SIG-M5 treated with dmso at 0.1 percent for 504 hours (cell line): ENCODE data around the gene SUGP2.
A peak's percentile ranks its signal among the peaks of the same experiment; 100 is the strongest.
"Not testable (repeated sequence)": the region's sequence is repeated elsewhere in the genome, so short reads cannot be mapped to it uniquely, and the experiment has no call there.

ENCODE experiments used
- DNase-seq: peaks from one replicate; lab custom pipeline; 2025; ENCODE audit not compliant: unreplicated experiment; lab: John Stamatoyannopoulos, UW

Gene SUGP2

DNA sequence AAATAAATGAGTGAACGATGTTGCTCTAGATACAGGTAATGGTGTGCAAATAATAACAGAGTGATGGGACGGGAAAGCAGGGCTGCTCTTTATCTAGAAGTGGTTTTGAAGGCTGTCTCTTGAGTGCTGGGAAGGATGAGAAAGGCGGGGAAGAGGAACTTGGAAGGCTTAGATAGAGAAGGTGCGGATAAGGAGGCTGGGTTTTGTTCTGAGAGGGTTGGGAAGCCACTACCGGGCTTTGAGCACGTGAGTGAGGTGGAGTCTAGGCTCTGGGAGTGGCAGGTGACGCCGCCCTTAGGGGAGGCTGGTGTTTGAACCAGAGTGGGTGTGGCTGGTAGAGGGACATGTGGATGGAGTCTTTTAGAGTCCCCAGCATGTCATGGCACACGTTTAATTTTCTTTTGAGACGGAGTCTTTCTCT lies 897 bp upstream of the SUGP2 start:
- DNase-seq, result peak; percentile 96

DNA sequence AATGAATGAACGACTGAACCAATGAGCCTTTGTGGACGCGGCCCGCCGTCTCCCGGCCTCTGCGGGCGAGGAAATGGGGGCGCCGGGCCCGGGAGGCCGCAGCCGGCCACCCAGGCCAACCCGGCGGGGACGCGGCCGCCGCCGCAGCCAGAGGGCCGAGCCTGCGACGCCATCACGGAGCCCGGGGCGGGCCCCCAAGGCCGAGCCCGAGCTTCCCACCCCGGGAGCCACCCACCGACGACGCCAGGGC lies 216 bp downstream of the SUGP2 start:
- no peak for DNase-seq

DNA sequence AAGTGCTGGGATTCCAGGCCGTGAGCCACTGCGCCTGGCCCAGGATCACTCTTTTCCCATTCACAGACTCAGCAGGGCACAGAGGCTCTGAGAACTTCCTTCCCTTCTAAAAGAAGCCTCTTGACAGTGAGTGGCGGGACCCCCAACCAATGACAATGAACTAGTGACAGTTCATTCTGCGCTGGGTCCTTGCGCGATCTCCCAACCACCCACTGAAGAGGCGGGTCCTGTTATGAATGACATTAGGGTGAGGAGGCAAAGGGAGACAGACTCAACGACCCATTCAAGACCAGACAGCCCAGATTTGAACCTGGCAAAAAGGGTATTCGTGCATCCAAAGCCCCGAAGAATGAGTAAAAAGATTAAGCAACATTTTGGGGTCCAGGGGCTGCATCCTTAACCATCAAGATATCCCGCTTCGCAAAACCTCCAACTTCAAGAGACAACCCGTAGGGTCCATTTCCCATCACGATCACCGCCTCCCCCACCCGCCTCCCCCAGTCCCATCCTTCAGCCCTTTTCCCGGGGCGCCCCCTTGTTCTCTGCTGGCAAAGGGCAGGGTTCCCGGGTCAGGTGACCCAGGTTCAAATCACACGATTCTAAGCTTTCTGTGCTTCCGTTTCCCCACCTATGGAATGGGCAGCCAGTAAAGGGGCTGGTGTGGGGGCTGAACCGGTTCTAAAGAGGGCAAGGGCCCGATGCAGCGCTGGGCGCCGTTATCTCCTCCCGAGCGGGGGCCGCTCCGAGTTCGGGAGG lies 719 bp downstream of the SUGP2 start:
- peak; percentile 91 for DNase-seq

DNA sequence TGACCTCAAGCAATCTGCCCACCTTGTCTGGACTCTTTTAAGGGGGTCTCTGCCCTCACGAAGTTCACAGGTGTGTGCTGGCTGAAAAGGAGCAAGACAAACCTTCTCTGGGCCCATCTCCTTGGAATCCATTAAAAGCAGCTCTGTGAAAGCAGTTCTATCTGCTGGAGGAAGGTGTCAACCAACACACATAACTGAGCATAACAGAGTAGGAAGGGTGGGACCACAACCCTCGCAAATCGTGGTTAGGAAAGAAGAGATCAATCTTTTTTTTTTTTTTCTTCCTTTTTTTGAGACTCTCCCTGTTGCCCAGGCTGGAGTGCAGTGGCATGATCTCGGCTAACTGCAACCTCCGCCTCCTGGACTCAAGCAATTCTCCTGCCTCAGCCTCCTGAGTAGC lies 1.4 kb downstream of the SUGP2 start:
- no peak for DNase-seq

DNA sequence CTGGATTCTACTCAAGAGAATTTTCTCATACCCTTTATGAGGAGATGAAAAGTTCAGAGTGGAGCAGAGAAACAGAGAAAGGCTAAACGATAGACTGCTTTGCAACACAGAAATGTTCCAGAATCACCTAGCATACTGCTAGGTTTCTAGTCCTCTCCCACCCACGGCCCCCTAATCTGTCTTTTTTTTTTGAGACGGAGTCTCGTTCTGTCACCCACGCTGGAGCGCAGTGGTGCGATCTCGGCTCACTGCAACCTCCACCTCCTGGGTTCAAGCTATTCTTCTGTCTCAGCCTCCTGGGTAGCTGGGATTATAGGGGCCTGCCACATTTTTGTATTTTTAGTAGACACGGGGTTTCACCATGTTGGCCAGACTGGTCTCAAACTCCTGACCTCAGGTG lies 4.8 kb downstream of the SUGP2 start:
- DNase-seq, result no peak

DNA sequence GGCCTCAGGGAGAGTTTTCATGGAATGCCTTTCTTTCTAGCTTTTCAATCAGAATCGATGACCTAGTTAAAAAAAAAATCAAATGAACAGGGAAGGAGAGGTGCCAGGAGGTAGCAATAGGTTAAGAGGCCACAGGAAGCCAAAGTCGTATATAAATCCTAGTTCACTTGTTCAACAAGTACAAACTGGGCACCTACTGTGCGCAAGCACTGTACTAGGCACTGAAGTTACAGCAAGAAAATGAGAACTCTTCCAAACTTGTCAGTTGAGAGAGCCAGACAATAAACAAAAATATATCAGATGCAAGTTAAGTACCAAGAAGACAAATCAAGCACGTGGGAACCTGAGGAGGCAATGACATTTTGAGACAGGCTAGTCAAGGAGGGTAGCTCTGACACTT lies 6.1 kb downstream of the SUGP2 start:
- DNase-seq, result no peak

DNA sequence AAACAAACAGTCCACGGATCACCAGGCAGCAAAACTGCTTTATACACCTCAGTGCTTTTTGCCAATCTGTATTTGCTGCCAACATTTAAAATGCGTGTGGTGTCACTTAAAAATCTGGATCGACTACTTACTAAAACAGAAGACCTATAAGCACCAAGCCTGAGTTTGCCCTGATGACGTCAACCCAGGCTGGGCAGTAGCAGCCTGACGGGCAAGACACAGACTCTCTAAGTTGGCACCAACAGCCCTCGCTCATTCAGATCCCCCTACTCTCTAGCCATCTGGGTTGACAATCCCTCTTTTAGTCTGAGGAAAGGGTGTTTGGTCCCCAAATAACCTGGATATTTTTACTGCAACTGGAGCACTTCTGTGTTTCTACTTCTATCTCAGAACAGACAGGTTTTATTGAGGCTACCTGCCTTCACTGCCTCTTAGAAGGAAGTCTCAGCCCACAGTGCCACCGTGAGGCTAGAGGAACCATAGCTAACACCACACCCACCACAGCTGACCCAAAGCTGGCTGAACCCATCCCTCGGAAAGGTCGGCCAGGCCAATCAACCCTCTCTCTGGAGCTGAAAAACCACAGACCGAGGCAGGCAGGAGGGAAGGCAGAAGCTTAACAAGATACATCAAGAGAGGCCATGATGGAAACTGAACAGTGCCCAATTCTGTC lies 6.9 kb downstream of the SUGP2 start:
- peak; percentile 44 for DNase-seq

DNA sequence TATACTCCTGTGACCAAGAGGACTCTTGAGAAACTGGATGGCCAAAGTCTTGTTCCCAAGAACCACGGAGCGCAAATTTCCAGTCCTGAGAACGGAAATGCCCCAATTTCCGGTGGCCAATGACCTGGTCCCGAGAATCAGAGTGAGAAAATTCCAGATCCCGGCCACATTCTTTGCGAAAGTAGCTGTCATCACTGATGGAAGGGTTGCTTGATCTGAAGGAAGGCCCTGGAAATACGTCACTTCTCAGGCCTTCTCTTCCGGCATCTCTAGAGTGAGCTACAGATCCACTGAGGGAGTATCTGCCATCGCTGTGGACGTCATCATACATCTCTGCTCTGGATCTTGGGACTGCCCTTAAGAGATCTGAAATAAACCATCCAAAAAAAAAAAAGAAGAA lies 7.5 kb downstream of the SUGP2 start:
- no peak for DNase-seq

DNA sequence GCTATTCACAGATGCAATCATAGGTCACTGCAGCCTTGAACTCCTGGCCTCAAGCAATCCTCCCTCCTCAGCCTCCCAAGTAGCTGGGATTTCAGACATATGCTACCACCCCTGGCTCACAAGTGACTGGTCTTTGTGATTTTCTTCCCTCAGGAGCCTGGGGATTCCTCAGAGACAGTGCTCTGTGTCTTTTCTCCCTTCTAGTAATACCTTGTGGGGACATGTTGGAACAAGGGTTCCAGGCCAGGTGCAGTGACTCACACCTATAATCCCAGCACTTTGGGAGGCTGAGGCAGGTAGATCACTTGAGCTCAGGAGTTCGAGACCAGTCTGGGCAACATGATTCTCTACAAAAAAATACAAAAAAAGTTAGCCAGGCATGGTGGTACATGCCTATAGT lies 9.9 kb downstream of the SUGP2 start:
- DNase-seq, result not testable (repeated sequence)

DNA sequence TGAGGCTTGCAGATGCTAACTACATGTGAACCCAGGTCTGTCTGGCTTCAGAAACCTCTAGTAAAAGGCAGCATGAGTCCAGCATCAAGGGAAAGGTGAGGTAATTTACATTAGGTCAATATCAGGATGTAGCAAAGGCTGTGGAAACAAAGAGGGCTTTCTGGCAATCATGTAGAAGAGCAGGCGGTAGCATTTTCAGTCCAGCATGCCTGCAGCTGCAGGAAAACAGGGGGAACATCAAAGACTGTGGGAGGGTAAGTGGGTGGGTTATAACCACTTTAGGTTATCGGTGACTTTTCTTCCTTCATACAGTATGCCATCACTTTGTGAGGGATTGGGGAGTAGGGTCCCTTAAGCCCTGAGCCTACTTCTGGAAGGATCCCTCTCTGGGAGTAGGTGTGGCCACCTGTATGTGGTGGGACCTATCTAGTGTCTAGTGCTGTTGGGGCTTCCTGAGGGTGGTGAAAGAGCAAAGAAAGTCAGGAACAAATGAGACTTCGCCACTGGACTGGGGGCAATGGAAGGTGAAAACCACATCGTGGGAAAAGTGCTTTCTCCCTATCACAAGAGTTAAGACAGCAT lies 10.8 kb downstream of the SUGP2 start:
- DNase-seq, result no peak

DNA sequence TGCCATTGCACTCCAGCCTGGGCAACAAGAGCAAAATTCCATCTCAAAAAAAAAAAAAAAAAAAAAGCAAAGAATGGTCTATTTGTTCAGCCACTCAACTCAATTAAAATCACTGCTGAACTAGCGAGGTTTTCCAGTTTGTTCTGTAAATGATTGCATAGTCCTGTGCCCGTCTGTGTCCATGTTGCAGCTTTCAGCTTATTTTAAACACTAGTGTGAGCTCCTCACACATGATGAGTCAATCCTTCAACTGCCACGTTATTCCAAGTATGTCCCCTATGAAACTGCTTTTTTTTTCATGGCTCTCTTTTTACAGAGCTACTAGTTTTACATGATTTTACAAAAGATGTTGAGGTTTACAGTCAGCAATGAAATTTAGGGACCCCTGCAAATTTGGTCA lies 12.2 kb downstream of the SUGP2 start:
- peak; percentile 20 for DNase-seq

DNA sequence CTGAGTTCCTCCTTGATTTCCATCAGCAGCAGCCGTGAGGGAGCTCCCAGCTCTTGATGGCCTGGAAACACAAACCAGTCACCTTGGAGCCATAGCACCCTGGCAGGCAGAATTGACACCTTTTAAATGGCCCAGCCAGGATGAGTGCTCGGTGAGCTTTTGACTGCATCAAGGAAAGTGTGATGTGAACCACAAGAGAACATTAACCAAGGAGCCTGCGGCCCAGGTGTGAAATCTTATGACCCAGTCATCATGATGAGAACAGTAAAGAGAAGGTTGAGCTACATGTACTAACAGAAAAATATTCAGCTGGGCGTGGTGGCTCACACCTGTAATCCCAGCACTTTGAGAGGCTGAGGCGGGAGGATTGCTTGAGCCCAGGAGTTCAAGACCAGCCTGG lies 22.8 kb downstream of the SUGP2 start:
- no peak for DNase-seq

DNA sequence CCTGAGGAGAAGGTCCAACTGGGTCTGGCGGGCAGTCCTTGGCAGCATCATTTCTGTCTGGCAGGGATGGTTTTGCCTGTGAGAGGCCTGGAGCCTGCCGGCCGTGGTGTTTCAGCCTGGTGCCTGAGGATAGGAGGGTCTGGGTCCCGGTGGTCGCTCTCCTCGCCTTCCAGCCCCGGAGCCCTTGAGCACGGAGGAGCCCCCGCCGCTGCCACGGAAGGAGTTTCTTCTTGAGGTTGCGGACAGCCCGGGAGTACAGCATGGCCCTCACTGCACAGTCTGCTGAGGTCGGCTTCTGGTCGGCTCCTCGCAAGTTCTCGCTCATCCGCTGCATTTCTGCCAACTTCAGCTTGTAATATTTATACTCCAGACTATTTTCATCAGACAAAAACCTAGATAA lies 23.4 kb downstream of the SUGP2 start:
- DNase-seq, result no peak

DNA sequence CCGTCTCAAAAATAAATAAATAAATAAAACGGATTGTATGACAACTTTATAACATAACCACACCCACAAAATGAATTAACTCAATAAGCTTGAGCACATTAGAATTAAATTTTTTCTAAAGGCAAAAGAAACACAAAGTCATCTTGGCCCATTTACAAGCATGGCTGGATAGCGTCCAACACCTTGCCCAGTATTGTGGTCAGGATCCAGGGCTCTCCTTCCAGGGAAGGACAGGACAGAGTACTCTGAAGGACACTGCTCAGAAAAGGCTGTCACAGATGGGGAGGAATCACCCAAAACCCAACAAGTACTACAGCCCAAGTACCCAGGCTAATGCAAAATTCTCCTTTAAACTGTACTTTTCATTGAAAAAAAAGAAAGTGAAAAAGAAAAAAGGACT lies 27.1 kb downstream of the SUGP2 start:
- no peak for DNase-seq

DNA sequence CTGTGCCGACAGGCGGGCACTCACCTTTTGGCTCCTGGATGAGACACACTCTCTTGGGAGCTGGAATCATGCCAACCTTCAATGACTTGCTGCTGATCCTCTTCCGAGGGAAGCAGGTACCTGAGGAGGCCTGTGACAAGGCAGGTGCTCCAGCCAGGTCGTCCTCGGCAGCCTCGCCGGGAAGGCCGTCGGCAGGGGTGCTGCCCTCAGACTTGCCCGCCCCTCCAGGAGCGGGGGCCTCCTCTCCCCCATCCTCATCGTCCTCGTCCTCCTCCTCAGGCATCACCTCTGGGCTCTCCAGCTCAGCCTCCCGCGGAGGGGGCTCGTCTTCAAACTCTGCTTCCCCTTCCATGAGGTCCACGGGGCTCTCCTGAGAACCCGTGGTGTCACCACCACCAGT lies 29.2 kb downstream of the SUGP2 start:
- DNase-seq, result no peak

DNA sequence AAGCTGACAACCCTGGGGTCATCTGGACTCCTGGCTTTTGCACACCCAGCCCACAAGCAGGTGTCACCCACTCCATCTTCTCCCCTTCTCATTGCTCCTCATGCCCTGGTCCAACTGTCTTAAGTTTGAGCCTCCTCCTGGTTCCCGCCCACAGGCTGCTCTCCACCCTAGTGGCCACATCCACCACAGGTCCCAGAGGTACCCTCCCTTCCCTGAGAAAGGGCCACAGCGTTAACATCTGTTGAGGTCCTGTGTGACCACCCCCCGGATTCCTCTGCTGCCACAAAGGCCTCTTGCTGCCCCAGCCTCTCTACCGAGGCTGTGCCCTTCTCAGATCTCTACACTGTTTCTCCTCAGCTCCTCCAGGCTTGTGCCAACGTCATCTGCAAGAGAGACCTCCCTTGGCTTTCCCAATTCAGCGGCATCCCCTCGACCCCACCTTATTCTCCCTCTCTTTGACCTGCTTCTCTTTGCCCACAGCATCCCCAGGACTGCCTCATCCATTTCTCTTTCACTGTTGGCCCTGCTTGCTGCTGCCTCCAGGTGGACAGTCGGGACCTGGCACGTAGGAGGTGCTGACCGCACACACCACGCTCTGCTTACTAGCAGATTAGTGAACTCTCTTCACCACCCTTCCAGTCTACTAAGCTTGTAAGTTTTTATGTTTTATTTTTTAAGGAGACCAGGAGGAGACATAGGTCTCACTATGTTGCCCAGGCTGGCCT lies 33.3 kb downstream of the SUGP2 start:
- no peak for DNase-seq

DNA sequence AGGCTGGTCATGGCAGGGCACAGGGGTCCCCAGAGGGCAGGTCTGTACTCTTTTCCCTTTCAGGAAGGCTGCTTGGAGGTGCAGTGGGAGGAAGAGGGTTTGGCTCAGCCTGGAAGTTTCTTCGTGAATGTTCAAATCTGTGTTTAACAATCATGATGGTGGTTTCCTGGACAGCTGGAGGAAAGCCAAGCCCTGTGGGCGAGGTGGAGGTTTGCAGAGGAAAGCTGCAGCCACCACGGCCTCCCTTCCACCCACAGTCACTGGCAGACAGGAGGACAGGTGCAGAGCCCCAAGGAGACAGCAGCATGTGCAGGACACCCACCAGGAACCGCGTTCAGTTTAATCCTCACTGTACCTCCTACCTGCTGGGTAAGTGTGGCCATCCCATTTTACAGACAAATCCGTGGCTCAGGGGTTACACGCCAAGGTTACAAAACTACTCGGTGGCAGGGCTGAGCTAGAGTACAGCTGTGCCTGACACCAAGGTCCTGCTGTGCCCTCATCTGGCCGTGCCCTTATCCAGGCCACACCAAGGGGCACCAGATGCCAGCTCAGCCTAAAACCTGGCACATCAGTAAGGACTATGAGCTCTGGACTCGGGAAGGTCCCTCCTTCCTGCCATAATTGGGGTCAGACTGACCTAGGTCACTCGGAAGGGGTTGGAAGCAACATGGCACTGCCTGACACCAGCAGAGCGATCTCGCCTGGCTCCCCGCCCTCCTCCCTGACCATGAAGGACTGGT lies 34.1 kb downstream of the SUGP2 start:
- DNase-seq, result no peak

DNA sequence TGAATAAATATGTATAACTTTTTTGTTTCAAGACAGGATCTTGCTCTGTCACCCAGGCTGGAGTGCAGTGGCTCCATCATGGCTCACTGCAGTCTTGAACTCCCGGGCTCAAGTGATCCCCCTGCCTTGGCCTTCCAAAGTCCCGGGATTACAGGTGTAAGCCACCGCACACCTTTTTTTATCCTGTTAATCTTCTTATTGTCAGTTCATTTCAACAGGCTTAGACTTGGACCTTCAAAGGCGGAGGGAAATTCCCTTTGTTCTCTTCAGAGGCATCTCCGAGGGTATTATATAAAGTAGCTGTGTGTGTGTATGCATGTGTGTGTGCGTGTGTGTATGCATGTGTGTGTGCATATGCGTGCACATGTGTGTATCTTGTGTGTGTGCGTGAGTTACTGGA lies 35.0 kb downstream of the SUGP2 start:
- no peak for DNase-seq

DNA sequence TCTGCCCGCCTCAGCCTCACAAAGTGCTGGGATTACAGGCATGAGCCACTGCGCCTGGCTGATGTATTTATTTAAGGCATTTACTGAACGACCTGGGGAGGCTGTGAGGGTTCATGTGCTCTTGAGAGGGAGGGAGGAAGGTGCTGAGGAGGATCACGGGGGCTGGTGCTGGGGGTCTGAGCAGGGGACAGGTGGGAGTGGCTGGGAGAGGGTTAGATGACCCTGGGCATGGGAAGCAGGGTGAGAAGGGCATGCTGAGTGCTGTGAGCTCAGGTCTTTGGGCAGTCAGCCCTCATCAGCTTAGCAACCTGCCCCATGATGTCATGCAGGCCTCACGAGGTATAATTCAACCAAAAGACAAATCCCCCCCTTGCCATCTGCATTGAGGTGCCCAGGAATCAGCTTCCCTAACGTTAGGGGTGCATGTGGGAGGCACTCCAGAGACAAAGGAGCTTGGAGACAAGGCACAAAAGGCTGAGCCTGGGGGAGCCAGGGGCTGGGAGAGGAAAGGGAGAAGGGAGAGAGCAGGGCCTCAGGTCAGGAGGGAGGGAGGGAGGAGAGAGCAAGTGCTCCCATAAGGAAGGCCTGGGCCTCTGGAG lies 36.4 kb downstream of the SUGP2 start:
- DNase-seq, result no peak

DNA sequence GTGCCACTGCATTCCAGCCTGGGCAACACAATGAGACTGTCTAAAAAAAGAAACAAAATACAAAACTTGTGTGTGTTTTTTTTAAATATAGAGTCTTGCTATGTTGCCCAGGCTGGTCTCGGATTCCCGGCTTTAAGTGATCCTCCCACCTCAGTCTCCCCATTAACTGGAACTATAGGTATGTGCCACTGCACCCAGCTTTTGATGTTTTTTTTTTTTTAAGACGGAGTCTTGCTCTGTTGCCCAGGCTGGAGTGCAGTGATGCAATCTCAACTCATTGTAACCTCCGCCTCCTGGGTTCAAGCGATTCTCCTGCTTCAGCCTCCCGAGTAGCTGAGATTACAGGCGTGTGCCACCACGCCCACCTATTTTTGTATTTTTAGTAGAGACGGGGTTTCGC lies 37.0 kb downstream of the SUGP2 start:
- DNase-seq, result no peak

DNA sequence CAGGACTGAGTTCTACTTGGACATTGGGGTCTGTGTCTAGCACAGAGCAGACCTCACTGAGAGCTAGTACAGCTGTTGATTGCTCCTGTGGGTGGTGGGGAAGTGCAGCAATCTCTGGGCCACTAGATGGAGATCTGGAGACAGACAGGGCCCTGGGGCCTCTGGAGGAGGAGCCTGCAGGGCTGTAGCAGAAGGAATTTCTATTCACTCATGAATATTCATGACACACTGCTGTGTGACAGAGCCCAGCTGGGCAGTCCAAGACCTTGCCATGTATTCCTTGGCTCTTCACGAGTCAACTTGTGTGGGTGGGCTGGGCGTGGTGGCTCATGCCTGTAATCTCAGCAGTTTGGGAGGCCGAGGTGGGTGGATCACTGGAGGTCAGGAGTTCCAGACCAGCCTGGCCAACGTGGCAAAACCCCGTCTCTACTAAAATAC lies 37.5 kb downstream of the SUGP2 start:
- peak; percentile 81 for DNase-seq
